Measurements from ENCODE around the gene APBB3. TPM values are rescaled to one million over a fixed set of nuclear protein-coding genes. Genes with fewer than 3 reads are reported as not detected.

APBB3 gene
- total RNA-seq, 4 donors from 2014 or later = 6.8 to 12.5 (median 11.8) TPM

DNA sequence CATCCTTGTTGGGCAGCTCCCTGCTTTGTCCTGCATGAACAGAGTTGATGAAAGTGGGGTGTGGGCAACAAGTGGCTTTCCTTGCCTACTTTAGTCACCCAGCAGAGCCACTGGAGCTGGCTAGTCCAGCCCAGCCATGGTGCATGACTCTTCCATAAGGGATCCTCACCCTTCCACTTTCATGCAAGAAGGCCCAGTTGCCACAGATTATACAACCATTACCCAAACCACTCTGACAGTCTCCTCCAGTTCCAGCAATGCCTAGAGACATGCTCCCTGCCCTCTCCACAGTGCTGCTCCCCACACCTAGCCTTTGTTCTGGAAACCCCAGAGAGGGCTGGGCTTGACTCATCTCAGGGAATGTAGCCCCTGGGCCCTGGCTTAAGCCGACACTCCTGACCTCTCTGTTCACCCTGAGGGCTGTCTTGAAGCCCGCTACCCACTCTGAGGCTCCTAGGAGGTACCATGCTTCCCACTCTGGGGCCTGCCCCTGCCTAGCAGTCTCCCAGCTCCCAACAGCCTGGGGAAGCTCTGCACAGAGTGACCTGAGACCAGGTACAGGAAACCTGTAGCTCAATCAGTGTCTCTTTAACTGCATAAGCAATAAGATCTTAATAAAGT is 4.2 kb upstream of the APBB3 start:
- Histone ChIP-seq H3K4me1 (peaks cover 58 to 74% (median 66%) of the 10 kb centered on the region in 4 donors), H3K27me3 (no peaks in the 10 kb centered on the region), H3K36me3 (peaks cover 0 to 44% (median 38%) of the 10 kb centered on the region in 4 donors), H3K9me3 (no peaks in the 10 kb centered on the region), H3K27ac (replicated peaks in 1 of 4) (peak overlapping the region; percentile 54 to 70 (median 68)), H3K4me3 (no peak overlapping the region)
- DNase-seq (ENCODE audit: extremely low spot score) = no peak
- intact Hi-C loops (cut with DNase I) = loop anchor here (5.0 kb wide), 1 partner anchor 69 kb away; the partner anchor contains the start of gene TMCO6
- WGBS = 100% methylated on average over 2 of the region's 2 CpGs
- TF ChIP-seq, protein P1, sequence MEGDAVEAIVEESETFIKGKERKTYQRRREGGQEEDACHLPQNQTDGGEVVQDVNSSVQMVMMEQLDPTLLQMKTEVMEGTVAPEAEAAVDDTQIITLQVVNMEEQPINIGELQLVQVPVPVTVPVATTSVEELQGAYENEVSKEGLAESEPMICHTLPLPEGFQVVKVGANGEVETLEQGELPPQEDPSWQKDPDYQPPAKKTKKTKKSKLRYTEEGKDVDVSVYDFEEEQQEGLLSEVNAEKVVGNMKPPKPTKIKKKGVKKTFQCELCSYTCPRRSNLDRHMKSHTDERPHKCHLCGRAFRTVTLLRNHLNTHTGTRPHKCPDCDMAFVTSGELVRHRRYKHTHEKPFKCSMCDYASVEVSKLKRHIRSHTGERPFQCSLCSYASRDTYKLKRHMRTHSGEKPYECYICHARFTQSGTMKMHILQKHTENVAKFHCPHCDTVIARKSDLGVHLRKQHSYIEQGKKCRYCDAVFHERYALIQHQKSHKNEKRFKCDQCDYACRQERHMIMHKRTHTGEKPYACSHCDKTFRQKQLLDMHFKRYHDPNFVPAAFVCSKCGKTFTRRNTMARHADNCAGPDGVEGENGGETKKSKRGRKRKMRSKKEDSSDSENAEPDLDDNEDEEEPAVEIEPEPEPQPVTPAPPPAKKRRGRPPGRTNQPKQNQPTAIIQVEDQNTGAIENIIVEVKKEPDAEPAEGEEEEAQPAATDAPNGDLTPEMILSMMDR (IDR thresholded peaks at IDR 0.05) = no peak
- TF ChIP-seq EP300 (IDR thresholded peaks at IDR 0.05) = no peak
- TF ChIP-seq POLR2A (IDR thresholded peaks at IDR 0.05; ENCODE audit: low read depth) = no peak

GRCh38 chr5:140567871-140568270 is 3.5 kb upstream of the APBB3 start:
- H3K27me3 ChIP-seq = no peaks in the 10 kb centered on the region
- H3K4me3 ChIP-seq = no peak overlapping the region
- peaks cover 65 to 80% (median 73%) of the 10 kb centered on the region in 4 donors for H3K4me1 ChIP-seq
- intact Hi-C loops (cut with DNase I) = loop anchor here (5.0 kb wide), 1 partner anchor 69 kb away; the partner anchor contains the start of gene TMCO6
- WGBS = 100% methylated on average over 4 of the region's 13 CpGs
- peaks cover 0 to 44% (median 38%) of the 10 kb centered on the region in 4 donors for H3K36me3 ChIP-seq
- TF ChIP-seq POLR2A (IDR thresholded peaks at IDR 0.05; ENCODE audit: low read depth) (no peak), POLR2AphosphoS5 (IDR thresholded peaks at IDR 0.05) (no peak), EP300 (IDR thresholded peaks at IDR 0.05) (no peak)
- TF ChIP-seq, protein P1 (IDR thresholded peaks at IDR 0.05) = no peak
- DNase-seq (ENCODE audit: extremely low spot score) = no peak
- peak overlapping the region in 2 of 4 donors; percentile 70 for H3K27ac ChIP-seq (replicated peaks in 1 of 4)
- no peaks in the 10 kb centered on the region for H3K9me3 ChIP-seq

GRCh38 chr5:140567136-140567818 is 2.9 kb upstream of the APBB3 start:
- Histone ChIP-seq H3K4me3 (no peak overlapping the region), H3K9me3 (no peaks in the 10 kb centered on the region), H3K27me3 (no peaks in the 10 kb centered on the region), H3K36me3 (peaks cover 0 to 47% (median 38%) of the 10 kb centered on the region in 4 donors), H3K27ac (replicated peaks in 1 of 4) (peak overlapping the region in 1 of 4 donors; percentile 39), H3K4me1 (peaks cover 70 to 86% (median 79%) of the 10 kb centered on the region in 4 donors)
- TF ChIP-seq, protein P1 (IDR thresholded peaks at IDR 0.05) = no peak
- TF ChIP-seq EP300 (IDR thresholded peaks at IDR 0.05) (no peak), POLR2A (IDR thresholded peaks at IDR 0.05; ENCODE audit: low read depth) (no peak)
- intact Hi-C loops (cut with DNase I) = loop anchor here (5.0 kb wide), 1 partner anchor 70 kb away; the partner anchor contains the start of gene TMCO6
- no peak for DNase-seq (ENCODE audit: extremely low spot score)
- 96% methylated on average over 13 of the region's 22 CpGs for WGBS

DNA sequence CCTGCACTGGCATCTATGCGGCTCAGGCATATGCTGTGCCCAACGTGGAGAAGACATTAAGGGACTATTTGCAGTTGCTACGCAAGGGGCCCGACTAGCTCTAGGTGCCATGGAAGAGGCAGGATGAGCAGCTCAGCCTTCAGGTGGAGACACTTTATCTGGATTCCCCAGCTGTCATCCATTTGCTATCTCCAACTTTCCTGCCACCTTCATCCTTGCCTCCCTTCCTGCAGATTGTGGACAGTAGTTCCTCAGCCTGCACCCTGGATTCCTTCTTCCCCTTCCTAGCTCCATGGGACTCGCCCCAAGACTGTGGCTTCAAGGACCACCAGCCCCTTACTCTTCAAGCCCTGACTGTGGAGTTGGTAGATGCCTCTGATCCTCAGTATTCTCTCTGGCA is 2.3 kb upstream of the APBB3 start:
- Histone ChIP-seq H3K4me3 (no peak overlapping the region), H3K27ac (replicated peaks in 1 of 4) (no peak overlapping the region), H3K4me1 (peaks cover 67 to 89% (median 81%) of the 10 kb centered on the region in 4 donors), H3K27me3 (no peaks in the 10 kb centered on the region), H3K36me3 (peaks cover 0 to 51% (median 40%) of the 10 kb centered on the region in 4 donors), H3K9me3 (no peaks in the 10 kb centered on the region)
- intact Hi-C loops (cut with DNase I) = loop anchor here (5.0 kb wide), 1 partner anchor 71 kb away; the partner anchor contains the start of gene TMCO6
- TF ChIP-seq POLR2AphosphoS5 (IDR thresholded peaks at IDR 0.05) = no peak
- TF ChIP-seq, protein P1 (IDR thresholded peaks at IDR 0.05) = no peak
- TF ChIP-seq EP300 (IDR thresholded peaks at IDR 0.05) = no peak
- no peak for TF ChIP-seq POLR2A (IDR thresholded peaks at IDR 0.05; ENCODE audit: low read depth)
- DNase-seq (ENCODE audit: extremely low spot score) = no peak
- WGBS = 92% methylated on average over 5 of the region's 5 CpGs
